CD4-positive, alpha-beta T cell (primary cell): ENCODE data around the gene TWSG1. TPM values are rescaled to one million over a fixed set of nuclear protein-coding genes. Genes with fewer than 3 reads are reported as not detected.

Experiments used
- ATAC-seq: fragments of 200-7000 bp; cut with Tn5 transposase; one replicate; pipeline ENCODE4 v1.10.0; 2022; ENCODE audit warnings: mild to moderate bottlenecking; ENCODE audit not compliant: poor library complexity
- CTCF ChIA-PET: fragments of 350-600 bp; sonication (Branson Sonifier 250); formaldehyde crosslinking; loops from one replicate; lab custom pipeline; 2021; ENCODE audit warnings: antibody characterized with exemption, inconsistent platforms; lab: Charles Lee
- POLR2A ChIA-PET: fragments of 350-600 bp; sonication (Branson Sonifier 250); formaldehyde crosslinking; loops from one replicate; lab custom pipeline; 2021; ENCODE audit warnings: antibody characterized with exemption, inconsistent platforms; lab: Charles Lee
- DNase-seq, 14 experiments: peaks; one replicate each; pipeline ENCODE4 v3.0.0-alpha.2; 2013 to 2020; ENCODE audit warnings: mixed read lengths in 2 of 14
- H3K27ac ChIP-seq, 2 donors: one replicate each; pipeline versions ENCODE4 v1.5.1 to v1.7.0; 2013; ENCODE audit warnings: low read length in 2 of 2, low read depth in 1 of 2, mild to moderate bottlenecking in 1 of 2
- H3K27me3 ChIP-seq, 2 experiments: 1 replicate in 1 of 2; 2 replicates in 1 of 2; pipeline versions ENCODE4 v1.6.1 to v1.7.0; 2013; ENCODE audit warnings: low read length in 2 of 2, control low read depth in 1 of 2, mild to moderate bottlenecking in 1 of 2, moderate library complexity in 1 of 2; ENCODE audit not compliant: insufficient read depth in 2 of 2, control insufficient read depth in 1 of 2
- H3K36me3 ChIP-seq: one replicate; pipeline ENCODE4 v1.6.1; 2013; ENCODE audit warnings: low read length, control low read depth; ENCODE audit not compliant: insufficient read depth
- H3K4me1 ChIP-seq: one replicate; pipeline ENCODE4 v1.6.1; 2013; ENCODE audit warnings: low read length, control low read depth; ENCODE audit not compliant: insufficient read depth
- H3K4me3 ChIP-seq: one replicate; pipeline ENCODE4 v1.5.1; 2013; ENCODE audit warnings: mild to moderate bottlenecking, low read length, moderate library complexity
- H3K9me3 ChIP-seq, 2 experiments: 1 replicate in 1 of 2; 2 replicates in 1 of 2; pipeline versions ENCODE4 v1.6.1 to v1.7.0; 2013; ENCODE audit warnings: low read length in 2 of 2, mild to moderate bottlenecking in 2 of 2, control low read depth in 1 of 2, moderate library complexity in 1 of 2; ENCODE audit not compliant: control insufficient read depth in 1 of 2, insufficient read depth in 1 of 2
- H3K27ac Mint-ChIP-seq: one replicate; pipeline ENCODE4 v1.8.0; 2020; ENCODE audit warnings: mixed read lengths
- H3K27me3 Mint-ChIP-seq: one replicate; pipeline ENCODE4 v1.8.0; 2021; ENCODE audit warnings: mixed read lengths
- H3K36me3 Mint-ChIP-seq: one replicate; pipeline ENCODE4 v1.8.0; 2021; ENCODE audit warnings: low read depth, mixed read lengths
- H3K4me1 Mint-ChIP-seq: one replicate; pipeline ENCODE4 v1.8.0; 2021; ENCODE audit warnings: low read depth, mixed read lengths
- H3K4me3 Mint-ChIP-seq: one replicate; pipeline ENCODE4 v1.8.0; 2020; ENCODE audit warnings: mild to moderate bottlenecking, mixed read lengths
- H3K9me3 Mint-ChIP-seq: one replicate; pipeline ENCODE4 v1.8.0; 2020; ENCODE audit warnings: mixed read lengths
- intact Hi-C, 2 experiments: fragments of 100-400 bp; cut with DNase I in 1 of 2; cut with micrococcal nuclease in 1 of 2; formaldehyde crosslinking; loops; one replicate each; pipeline versions ENCODE4 v1.15.1 to v1.9.0; 2023 to 2025; cut with DNase I, micrococcal nuclease
- total RNA-seq, 174 experiments: library from RNA in 2 of 174; stranded (reverse) in 2 of 174; gene quantifications; one replicate each; pipeline ENCODE4 v1.2.3 and lab custom pipeline; 2021 to 2026
- TF ChIP-seq, protein P1 (sequence below): fragments of 200-600 bp; IDR thresholded peaks from one replicate; pipeline ENCODE4 v1.8.0; 2022; ENCODE audit warnings: antibody characterized with exemption, mild to moderate bottlenecking

Gene TWSG1
- total RNA-seq, 2 experiments from 2014 or later = 2.8 TPM

DNA sequence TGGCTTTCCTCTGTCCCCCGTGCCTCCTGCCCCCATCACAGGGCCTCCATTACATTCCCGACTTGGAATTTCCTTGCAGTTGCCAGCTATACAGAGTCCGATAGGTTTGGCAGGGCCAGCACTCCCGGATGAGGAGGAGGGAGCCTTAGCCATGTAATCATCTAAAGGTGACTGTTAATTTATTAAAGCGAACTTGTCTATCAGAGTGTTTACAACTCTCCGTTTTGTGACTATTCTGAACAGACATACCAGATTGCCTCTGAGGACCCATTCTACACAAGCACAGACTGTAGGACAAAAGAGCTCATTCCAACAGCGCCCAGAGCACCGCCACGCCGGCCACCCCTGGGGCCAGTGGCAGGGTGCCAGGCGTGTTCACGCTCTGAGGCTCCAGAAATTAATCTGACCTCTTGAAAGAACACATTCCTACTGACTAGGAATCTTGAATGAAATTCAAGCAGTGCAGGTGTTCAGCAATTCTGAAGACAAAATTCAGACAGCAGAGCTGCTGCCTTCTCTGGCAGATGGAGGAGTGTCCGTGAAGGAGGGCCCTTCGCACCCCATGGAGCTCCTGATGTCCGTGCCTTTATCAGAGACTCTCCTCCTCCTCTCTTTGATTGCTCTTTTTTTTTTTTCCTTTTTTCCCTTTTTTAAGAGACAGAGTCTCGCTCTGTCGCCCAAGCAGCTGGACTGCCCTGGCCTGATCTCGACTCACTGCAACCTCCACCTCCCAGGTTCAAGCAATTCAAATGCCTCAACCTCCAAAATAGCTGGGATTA, 82.7 kb downstream of the TWSG1 start:
- DNase-seq = no peak
- no peaks in the 10 kb centered on the region for H3K36me3 Mint-ChIP-seq
- no peak overlapping the region for H3K27ac ChIP-seq
- H3K36me3 ChIP-seq = no peaks in the 10 kb centered on the region
- H3K4me3 ChIP-seq = no peak overlapping the region
- ChIA-PET POLR2A (no interaction called here), CTCF (no interaction called here)
- no peaks in the 10 kb centered on the region for H3K27me3 Mint-ChIP-seq
- no peaks in the 10 kb centered on the region for H3K9me3 ChIP-seq
- H3K4me1 ChIP-seq = no peaks in the 10 kb centered on the region
- no peak overlapping the region for H3K27ac Mint-ChIP-seq
- no peak overlapping the region for H3K4me3 Mint-ChIP-seq
- H3K4me1 Mint-ChIP-seq = no peaks in the 10 kb centered on the region
- no peaks in the 10 kb centered on the region for H3K27me3 ChIP-seq
- TF ChIP-seq, protein P1, sequence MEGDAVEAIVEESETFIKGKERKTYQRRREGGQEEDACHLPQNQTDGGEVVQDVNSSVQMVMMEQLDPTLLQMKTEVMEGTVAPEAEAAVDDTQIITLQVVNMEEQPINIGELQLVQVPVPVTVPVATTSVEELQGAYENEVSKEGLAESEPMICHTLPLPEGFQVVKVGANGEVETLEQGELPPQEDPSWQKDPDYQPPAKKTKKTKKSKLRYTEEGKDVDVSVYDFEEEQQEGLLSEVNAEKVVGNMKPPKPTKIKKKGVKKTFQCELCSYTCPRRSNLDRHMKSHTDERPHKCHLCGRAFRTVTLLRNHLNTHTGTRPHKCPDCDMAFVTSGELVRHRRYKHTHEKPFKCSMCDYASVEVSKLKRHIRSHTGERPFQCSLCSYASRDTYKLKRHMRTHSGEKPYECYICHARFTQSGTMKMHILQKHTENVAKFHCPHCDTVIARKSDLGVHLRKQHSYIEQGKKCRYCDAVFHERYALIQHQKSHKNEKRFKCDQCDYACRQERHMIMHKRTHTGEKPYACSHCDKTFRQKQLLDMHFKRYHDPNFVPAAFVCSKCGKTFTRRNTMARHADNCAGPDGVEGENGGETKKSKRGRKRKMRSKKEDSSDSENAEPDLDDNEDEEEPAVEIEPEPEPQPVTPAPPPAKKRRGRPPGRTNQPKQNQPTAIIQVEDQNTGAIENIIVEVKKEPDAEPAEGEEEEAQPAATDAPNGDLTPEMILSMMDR = no peak
- ATAC-seq = no peak
- no peaks in the 10 kb centered on the region for H3K9me3 Mint-ChIP-seq
- intact Hi-C loops = no loop called here

DNA sequence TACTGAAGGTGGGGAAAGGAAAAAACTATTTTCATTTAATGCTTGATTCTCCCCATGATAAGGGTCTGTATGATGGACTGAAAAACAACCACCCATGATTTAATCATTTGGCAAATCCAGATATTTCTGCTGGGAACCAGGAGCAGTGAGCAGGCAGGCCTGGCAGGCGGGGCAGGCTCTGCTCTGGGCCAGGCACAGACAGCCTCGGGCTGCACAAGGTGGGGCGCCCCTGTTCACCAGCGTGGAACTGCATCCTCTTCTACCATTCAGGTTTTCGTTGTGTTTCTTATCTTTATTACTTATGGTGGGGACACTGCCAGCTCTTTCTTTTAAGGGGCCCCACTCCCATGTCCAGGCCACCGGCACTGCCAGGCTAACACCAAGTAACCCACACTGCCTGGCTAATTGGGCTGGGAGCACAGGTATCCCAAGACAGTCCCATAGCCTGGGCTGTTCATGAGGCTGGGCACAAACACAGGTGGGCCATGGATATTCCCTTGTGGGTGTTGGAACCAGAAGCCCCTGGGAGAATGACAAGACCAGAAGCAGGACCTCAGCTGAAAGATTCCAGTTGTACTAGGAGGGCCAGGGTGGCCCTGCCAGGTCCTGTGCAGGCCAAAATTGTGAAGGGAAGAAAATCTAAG, 83.6 kb downstream of the TWSG1 start:
- POLR2A ChIA-PET = no interaction called here
- H3K36me3 Mint-ChIP-seq = no peaks in the 10 kb centered on the region

DNA sequence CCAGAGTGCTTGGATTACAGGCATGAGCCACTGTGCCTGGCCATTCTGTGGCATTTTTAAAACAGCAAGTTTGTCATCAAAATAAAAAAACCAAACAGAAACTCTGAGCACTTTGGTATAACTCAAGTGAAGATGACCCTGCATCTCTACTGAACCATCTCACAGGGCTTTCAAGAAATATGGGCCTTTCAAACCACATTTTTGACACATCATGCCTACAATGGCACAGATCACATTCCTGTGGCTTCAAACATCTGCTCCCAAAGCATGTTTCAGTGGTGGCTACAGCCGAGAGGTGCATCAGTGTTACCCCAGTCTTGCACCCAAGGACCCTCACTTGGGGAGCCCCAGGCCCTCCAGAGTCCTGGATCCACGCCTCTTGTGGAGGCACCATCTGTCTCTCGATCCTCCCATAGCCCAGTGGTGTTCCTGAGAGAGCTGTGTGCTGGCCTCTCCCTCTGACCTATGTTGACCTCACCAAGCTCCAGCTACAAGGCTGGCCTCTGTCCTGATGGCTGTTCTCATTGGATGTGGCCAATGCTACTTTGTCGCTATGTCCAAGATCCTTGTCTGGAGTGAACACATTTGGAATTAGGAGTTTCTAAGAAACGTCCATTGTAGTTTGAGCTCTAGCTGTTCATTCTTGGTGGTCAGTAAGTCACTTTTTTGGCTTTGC, 85.5 kb downstream of the TWSG1 start:
- ChIA-PET CTCF (no interaction called here), POLR2A (no interaction called here)
- TF ChIP-seq, protein P1 = no peak
- H3K27ac Mint-ChIP-seq = no peak overlapping the region
- no peaks in the 10 kb centered on the region for H3K4me1 ChIP-seq
- H3K4me1 Mint-ChIP-seq = no peaks in the 10 kb centered on the region
- ATAC-seq (no peak), DNase-seq (no peak)
- H3K27me3 Mint-ChIP-seq = no peaks in the 10 kb centered on the region
- no peaks in the 10 kb centered on the region for H3K36me3 ChIP-seq
- no peaks in the 10 kb centered on the region for H3K9me3 Mint-ChIP-seq
- intact Hi-C loops = no loop called here
- no peaks in the 10 kb centered on the region for H3K36me3 Mint-ChIP-seq
- no peaks in the 10 kb centered on the region for H3K27me3 ChIP-seq
- no peak overlapping the region for H3K4me3 ChIP-seq
- H3K27ac ChIP-seq = no peak overlapping the region
- H3K9me3 ChIP-seq = no peaks in the 10 kb centered on the region
- no peak overlapping the region for H3K4me3 Mint-ChIP-seq

More for the DNA sequence above, 83.6 kb downstream of the TWSG1 start:
- Mint-ChIP-seq H3K27me3 (no peaks in the 10 kb centered on the region), H3K4me1 (no peaks in the 10 kb centered on the region), H3K27ac (no peak overlapping the region), H3K4me3 (no peak overlapping the region), H3K9me3 (no peaks in the 10 kb centered on the region)
- Histone ChIP-seq H3K4me3 (no peak overlapping the region), H3K36me3 (no peaks in the 10 kb centered on the region), H3K27me3 (no peaks in the 10 kb centered on the region), H3K9me3 (no peaks in the 10 kb centered on the region), H3K27ac (no peak overlapping the region), H3K4me1 (no peaks in the 10 kb centered on the region)
- TF ChIP-seq, protein P1 = no peak
- no peak for DNase-seq
- CTCF ChIA-PET = no interaction called here
- intact Hi-C loops = no loop called here
- ATAC-seq = no peak
